HEK293T (cell line): ENCODE results near the gene ATP8A2.

ENCODE experiments used
- ARNT ChIP-seq: fragments of 450-650 bp; IDR thresholded peaks from 2 replicates; pipeline ENCODE4 v1.6.1; 2017; ENCODE audit warnings: mild to moderate bottlenecking
- BHLHE40 ChIP-seq: fragments of 450-650 bp; IDR thresholded peaks from 2 replicates; pipeline ENCODE4 v1.6.1; 2016; ENCODE audit warnings: mild to moderate bottlenecking, moderate library complexity, borderline replicate concordance
- ELF4 ChIP-seq: fragments of 450-650 bp; IDR thresholded peaks from 2 replicates; pipeline ENCODE4 v1.6.1; 2017; ENCODE audit warnings: antibody characterized with exemption
- FOXA1 ChIP-seq: fragments of 450-650 bp; IDR thresholded peaks from 2 replicates; pipeline ENCODE4 v1.6.1; 2016; ENCODE audit warnings: mild to moderate bottlenecking
- FOXM1 ChIP-seq: fragments of 450-650 bp; IDR thresholded peaks from 2 replicates; pipeline ENCODE4 v1.6.1; 2017; ENCODE audit warnings: mild to moderate bottlenecking, borderline replicate concordance
- HDGF ChIP-seq: fragments of 450-650 bp; IDR thresholded peaks from 2 replicates; pipeline ENCODE4 v1.6.1; 2017; ENCODE audit warnings: antibody characterized with exemption, borderline replicate concordance
- L3MBTL2 ChIP-seq: fragments of 450-650 bp; conservative IDR thresholded peaks from 2 replicates; pipeline ENCODE4 v1.6.1; 2016; ENCODE audit warnings: mild to moderate bottlenecking
- NFRKB ChIP-seq: fragments of 450-650 bp; IDR thresholded peaks from 2 replicates; pipeline ENCODE4 v1.6.1; 2016; ENCODE audit warnings: mild to moderate bottlenecking, moderate library complexity
- PKNOX1 ChIP-seq: fragments of 450-650 bp; IDR thresholded peaks from 2 replicates; pipeline ENCODE4 v1.6.1; 2016
- SP1 ChIP-seq: fragments of 450-650 bp; IDR thresholded peaks from 2 replicates; pipeline ENCODE4 v1.6.1; 2017
- SUZ12 ChIP-seq: fragments of 450-650 bp; IDR thresholded peaks from 2 replicates; pipeline ENCODE4 v1.6.1; 2016; ENCODE audit warnings: mild to moderate bottlenecking
- TARDBP ChIP-seq: fragments of 450-650 bp; IDR thresholded peaks from 2 replicates; pipeline ENCODE4 v1.6.1; 2016

GRCh38 chr13:25768838-25769237 is 397.1 kb downstream of the ATP8A2 start:
- TF ChIP-seq BHLHE40 (no peak), L3MBTL2 (no peak), FOXM1 (no peak), TARDBP (no peak), NFRKB (no peak), FOXA1 (no peak), PKNOX1 (no peak), ELF4 (no peak), SP1 (no peak), SUZ12 (no peak), ARNT (no peak), HDGF (no peak)
